HG03103 (cell line): ENCODE results near the gene SRXN1.
"Not testable (repeated sequence)": the region's sequence is repeated elsewhere in the genome, so short reads cannot be mapped to it uniquely, and the experiment has no call there.

ENCODE experiments used
- ATAC-seq: cut with Tn5 transposase; IDR thresholded peaks from one replicate; pipeline ENCODE4 v1.9.1; 2021; ENCODE audit warnings: low read depth; ENCODE audit not compliant: unreplicated experiment

SRXN1 gene

DNA sequence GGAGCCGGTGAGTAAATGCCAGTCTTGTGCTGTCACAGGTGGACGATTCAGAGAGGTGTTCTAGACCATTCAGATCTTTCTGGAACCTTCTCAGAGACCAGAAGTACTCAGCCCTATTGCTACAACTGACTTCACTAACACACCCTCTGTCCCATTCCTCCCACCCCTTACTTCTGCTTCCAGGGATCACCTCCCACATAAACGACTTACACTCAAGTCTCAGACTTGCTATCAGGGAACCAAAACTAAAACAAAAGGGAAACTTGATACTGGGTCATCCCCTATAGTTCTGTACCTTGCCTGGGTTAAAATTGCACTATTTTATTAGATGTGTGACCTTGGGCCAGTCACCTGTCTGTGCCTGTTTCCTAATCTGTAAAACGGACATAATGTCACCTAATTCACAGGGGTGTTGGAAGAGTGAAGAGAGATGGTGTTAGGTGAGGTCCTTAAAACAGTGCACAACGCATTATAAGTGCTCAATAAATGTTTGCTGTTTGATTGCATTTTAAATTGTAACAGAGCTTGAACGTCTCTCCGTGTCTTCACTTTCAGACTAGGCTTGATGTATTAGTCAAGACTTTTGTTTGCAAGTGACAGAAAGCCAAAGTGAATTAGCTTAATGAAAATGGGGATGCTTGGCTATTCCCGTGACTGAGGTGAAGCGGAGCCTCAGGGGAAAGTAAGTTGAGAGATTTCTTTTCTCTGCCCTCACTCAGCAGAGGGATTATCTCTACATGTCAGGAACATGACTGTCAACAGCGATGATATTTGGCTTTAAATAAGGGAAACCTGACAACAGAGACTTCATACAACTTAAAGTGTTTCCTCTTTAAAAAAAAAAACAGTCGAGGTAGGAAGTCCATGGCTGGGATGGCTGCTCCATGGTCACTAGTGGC lies 3.0 kb upstream of the SRXN1 start:
- ATAC-seq, result no peak

DNA sequence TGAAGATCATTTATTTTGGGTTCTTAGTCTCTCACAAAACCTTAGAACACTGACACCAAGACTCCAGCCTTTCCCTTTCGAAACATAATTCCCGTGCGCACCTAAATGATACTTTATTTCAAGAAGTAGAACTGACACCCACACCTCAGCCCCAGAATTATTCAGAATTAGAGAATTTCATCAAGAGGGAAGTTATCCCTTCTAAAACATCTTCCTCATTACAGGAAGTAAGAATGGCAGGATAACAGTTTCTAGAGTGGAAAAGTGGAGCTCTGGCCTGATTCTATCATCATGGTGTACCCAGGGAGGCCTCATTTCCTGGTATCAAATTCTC lies 1.4 kb upstream of the SRXN1 start:
- ATAC-seq, result no peak

DNA sequence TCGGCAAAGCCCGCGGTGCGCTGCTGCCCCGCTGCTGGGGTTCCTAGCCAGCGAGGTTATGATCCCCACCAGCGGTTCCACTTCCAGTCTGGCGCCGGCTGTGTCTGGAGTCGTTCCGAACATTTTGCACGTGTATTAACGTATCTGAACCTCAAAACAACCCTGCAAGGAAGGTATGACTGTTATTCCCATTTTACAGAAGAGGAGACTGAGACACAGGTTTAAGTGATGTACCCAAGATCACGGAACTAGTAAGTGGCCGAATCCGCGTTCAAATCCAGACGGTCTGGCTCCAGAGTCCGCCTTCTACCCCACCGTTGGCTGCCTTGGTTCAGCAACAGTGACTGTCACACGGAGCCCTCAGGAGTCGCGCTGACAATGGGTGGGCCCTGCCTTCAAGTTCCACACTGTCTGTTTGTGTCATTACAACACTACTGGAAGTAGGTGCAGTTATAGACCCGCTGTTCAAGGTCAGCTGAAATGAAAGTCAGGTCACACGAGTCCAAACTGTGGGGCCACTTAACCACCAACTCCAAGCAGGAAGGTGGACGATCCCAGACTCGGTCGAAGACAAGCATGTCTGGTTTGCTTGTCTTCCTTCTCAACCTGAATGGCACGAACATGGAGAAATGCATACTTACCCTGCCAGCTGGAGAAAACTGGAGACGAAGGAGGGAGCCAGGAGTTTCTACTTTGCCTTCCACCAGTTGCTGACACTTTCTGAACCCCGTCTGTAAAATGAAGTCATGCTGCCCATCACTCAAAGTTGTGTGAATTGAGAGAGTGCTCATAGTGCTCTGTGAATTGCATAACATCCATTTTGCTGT lies 803 bp upstream of the SRXN1 start:
- ATAC-seq, result no peak

DNA sequence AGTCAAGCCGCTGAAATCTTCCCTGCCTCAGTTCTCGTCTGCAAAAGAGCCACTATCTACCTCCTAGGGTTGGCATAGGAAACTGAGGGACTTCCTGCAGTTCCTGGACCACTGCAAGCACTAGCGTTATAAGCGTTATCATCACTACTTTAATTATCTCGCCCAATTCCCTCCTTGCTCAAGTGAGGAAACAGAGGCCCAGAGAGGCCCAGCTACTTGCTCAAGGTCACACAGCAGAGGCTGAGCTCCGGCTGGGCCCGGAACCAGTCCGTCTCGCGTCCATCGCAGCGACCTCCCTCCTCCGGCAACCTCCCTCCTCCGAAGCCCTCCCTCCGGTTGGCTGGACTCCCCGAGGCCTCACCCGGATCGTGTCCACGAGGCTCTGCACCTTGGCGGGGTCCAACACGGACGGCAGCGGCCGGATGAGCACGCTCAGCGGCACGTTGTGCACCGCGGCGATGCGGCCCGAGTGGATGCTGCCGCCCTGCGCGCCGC lies 338 bp downstream of the SRXN1 start:
- ATAC-seq, result no peak

DNA sequence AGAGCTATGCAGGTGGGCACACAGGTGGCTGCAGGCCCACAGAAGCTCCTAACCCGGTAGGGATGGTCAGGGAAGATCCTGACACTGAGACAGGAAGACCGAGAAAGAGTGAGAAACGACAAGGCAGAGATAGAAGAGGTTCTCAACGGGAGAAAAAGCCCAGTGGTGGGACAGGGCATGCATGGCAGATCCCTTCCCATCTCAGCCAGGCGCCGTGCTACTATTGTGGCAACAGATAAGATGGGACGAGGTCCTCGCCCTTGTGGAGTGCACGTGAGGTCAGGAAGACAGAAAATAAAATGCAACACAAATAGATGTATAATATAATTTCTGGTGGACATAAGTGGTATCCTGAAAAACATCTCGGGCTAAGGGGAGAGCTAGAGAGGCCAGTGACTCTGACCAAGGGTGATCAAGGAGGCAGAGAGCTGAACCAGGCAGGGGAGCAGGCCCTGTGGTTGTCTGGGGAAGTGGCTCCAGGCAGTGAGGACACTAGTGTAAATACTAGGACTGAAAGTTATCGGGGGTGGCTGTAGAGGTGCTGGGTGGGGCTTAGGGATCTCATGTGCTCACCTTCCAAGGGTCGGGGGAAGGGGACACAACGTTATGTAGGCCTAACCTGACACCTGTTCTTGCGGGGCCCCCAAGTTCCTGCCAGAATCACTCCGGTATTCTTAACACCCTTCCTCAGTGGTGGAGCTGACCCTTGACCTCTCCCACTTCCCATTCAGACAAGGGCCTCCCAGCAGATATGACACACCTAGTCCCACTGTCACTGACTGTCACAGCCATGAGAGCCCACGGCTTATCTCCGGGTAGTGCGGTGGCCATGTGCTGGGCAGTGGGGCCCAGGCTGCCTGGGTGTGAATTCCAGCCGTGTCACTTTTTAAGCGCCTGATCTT lies 1.0 kb downstream of the SRXN1 start:
- no peak for ATAC-seq

DNA sequence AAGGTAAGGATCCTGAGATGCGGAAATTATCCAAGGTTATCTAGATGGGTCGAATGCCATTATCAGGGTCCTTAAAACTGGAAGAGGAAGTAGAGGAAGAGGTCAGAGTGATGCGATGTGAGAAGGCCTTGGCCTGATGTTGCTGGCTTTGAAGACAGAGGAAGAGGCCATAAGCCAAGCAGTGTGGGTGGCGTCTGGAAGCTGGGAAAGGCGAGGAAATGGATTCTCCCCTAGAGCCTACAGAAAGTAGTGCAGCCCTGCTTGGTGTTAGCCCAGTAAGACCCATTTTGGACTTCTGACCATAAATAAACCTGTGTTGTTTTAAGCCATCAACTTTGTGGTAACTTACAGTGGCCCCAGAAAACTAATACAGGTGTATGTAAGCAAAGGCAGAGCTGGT lies 2.0 kb downstream of the SRXN1 start:
- ATAC-seq, result no peak

DNA sequence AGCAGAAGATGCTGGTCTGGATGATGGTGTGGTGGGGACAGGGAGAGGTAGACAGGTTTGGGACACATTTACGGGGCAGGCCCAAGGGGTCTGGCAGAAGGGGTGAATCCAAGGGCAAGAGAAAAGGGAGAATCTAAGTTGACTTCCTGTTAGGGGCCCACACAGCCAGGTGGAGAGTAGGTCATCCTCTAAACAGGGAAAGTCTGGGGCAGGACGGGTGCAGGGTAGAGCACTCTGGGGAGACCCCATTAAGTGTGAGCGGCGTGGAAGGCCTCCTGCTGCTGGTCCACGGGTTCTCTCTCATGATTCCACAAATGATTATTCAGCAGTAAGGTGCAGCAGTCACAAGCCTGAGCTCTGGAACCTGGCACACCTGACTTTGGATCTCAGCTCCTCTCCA lies 2.7 kb downstream of the SRXN1 start:
- no peak for ATAC-seq

DNA sequence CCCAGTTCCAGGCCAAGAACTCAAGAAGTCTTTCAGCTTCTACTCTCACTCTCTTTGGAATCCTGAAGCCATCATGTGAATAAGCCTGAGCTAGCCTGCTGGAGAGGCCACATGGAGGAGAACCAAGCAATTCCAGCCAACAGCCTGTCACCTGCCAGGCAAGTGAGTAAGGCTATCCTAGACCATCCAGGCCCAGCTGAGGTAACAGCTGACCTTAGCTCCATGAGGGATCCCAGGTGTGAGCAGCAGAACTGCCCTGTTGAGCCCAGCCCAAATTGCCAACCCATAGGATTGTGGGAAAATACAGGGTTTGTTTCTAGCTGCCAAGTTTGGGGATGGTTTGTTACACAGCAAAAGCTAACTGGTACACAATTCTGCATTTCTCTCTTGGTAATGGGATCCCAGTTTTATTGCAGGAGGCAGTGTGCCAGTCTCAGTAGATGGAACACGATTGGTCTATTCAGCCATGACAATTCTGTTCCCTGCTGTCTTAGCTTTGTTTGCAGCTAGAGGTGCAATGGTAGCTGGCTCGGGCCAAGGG lies 5.5 kb downstream of the SRXN1 start:
- no peak for ATAC-seq

DNA sequence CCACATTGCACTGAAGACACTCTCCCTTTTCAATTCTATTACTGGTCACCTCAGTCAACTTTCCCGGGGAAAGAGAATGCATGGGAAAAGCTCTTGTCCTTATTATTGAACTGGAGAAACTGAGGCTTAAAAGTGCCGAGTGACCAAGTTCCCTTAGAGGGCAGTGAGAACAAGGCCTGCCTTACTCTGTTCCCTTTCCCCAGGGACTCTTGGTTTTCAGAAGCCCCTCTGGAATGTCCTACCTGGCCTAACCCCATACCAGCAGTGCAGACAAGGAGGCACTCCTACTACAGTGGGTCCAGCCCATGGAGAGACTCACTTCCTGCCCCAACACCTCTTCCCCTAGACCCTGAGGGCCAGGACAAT lies 6.1 kb downstream of the SRXN1 start:
- no peak for ATAC-seq

DNA sequence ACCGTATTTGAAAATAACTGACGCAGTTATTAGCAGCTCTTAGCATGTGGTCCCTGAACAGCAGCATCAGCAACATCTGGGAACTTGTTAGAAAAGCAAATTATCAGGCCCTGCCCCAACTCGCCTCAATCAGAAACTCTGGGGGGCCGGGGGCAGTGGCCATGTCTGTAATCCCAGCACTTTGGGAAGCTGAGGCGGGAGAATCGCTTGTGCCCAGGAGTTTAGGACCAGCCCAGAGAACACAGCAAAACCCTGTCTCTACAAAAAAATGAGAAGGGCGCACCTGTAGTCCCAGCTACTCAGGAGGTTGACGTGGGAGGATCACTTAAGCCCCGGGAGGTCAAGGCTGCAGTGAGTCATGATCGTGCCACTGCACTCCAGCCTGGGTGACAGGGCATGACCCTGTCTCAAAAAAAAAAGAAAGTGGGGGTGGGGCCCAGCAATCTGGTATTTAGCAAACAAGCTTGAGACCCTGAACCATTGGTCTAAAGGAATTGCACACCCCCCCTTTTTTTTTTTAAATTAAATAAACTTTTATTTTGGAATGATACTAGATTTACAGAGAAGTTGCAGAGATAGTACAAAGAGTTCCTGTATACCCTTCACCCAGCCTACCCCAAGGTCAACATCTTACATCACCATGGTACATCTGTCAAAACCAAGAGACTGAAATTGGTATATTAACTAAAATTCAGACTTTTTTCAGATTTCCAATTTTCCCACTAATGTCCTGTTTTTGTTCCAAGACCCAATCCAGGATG lies 6.7 kb downstream of the SRXN1 start:
- ATAC-seq, result no peak

DNA sequence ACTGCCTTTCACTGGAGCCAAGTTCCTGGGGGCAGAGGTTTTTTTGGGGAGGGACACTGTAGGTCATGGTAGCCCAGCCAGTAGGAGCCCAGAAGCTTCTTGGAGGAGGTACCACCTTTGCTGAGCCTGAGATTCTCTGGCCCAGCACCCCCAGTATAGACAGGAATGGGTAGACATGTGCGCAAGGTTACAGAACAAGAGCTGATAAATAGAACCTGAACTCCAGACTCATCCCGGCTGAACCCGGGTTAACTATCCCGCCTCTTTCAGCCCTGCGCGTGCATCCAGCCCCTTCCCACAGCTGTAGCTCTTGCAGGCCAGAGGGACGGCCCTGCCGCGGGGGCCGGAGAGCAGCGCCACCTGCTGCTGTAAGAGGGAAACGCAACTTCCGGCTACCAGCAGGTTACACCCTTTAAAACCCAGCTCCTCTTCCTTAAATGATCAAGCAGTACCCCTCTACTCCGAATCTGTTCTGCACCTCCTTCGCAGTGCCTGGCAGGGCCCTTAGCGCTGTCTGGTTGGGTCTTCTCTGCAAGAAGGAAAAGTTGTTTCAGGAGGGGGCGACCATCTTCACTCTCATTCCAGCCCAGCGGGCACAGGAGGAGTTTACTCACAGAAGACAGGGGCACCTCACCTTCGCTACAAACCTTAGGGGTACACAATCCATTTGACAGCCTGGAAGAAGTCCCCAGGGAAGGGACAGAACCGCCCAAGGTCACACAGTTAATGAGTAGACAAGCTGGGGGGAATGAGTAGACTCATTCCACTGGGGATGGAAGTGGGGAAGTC lies 7.5 kb downstream of the SRXN1 start:
- ATAC-seq, result peak; percentile 78

DNA sequence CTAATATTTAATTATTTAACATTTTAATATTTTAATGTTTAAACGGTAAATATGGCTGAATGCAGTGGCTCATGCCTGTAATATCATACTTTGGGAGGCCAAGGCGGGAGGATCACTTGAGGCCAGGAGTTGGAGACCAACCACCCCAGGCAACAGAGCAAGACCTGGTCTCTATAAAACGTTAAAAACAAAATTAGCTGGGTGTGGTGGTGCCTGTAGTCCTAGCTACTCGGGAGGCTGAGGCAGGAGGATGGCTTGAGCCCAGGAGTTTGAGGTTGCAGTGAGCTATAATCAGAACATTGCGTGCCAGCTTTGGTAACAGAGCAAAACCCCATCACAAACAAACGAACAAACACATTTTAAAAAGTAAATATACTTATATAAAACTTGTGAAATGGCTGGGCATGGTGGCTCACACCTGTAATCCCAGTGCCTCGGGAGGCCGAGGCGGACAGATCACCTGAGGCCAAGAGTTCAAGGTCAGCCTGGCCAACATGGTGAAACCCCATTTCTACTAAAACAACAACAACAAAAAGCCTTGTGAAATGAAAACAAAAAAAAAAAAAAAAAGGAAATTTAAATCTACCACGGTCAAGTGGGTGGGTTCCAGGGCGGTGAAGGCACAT lies 8.2 kb downstream of the SRXN1 start:
- ATAC-seq, result no peak

DNA sequence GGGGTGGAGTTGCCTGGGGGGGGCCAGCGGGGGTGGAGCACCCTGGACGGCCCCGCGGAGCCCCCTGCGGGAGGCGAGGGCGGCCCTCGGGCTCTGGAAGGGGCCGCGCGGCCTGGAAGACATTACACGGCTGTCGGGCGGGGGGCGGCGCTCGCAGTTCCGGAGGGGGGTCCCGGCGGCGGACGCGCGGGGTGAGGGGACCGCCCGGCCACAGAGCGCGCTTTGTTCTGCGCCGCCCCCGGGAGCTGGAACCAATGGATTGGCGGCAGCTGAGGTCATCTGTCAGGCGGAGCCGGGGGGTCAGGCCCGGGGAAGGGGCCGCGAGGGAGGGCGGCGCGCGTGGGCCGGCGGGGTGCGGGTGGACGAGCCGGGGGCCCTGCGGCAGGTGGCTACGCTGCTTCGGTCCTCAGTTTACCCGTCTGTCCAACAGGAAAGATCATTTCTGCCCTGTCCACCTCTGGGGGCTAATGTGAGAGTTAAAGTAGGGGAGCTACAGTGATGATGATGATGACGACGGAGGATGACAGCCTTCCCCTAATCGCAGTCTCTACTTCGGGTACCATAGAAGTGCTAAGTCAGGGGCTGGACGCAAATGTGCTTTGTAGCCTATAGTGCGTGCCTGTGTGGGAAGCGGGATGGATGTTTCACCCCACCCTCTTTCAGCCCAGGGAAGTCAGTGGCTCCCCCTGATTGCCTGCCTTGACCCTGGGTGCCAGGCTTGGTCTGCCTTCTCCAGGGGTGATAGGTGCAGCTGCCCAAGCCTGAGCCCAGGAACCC lies 10.4 kb downstream of the SRXN1 start:
- no peak for ATAC-seq

DNA sequence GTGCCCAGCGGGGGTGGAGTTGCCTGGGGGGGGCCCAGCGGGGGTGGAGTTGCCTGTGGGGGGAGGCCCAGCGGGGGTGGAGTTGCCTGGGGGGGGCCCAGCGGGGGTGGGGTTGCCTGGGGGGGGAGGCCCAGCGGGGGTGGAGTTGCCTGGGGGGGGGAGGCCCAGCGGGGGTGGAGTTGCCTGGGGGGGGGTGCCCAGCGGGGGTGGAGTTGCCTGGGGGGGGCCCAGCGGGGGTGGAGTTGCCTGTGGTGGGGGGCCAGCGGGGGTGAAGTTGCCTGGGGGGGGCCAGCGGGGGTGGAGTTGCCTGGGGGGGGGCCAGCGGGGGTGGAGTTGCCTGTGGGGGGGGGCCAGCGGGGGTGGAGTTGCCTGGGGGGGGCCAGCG lies 11.0 kb downstream of the SRXN1 start:
- ATAC-seq, result not testable (repeated sequence)

DNA sequence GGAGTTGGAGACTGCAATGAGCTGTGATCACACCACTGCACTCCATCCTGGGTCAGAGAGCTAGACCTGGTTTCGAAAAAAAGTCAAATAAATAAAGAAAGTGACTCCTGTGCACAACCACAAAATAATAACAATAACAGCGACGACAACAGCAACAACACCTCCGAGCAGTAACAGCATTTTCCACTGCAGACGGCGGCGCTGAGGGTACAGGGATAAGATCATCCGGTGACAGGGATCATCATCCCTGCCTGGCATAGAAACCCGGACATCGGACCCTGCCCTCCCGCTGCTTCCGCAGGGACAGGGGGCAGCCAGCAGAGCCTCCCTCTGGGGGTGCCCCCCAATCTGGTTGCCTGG lies 11.5 kb downstream of the SRXN1 start:
- ATAC-seq, result no peak

DNA sequence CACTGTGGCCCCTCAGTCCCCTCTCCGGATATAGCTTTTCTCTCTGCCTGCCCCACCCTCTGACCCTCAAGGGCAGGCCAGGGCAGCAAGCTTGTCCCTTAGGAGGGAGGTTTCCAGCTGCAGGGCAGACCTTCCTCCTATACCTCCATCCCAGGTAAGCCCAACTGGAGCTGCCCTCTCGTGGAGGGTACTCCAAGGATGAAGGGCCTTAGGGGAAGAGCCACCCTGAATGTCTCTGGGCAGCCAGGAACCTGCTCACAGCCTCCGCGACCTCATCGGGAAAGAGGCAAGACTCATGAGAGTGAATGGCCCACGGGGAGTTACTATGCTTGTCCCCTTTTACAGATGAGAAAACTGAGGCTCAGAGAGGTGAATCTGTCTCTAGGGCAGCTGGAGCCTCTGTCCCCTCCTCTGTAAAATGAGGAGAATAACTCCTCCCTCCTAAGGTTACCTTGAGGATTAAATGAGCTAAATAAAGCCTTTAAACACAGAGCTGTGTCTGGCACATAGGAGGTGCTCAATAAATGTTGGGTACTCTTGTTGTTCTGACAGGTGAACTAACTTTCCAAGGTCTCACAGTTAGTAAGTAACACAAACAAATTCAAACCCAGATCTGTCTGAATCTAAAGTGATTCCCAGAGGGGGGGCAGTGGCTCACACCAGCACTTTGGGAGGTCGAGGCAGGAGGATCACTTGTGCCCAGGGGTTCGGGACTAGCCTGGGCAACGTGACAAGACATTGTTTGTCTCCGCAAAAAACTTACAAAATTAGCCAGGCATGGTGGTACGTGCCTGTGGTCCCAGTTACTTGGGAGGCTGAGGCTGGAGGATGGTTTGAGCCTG lies 12.1 kb downstream of the SRXN1 start:
- no peak for ATAC-seq

DNA sequence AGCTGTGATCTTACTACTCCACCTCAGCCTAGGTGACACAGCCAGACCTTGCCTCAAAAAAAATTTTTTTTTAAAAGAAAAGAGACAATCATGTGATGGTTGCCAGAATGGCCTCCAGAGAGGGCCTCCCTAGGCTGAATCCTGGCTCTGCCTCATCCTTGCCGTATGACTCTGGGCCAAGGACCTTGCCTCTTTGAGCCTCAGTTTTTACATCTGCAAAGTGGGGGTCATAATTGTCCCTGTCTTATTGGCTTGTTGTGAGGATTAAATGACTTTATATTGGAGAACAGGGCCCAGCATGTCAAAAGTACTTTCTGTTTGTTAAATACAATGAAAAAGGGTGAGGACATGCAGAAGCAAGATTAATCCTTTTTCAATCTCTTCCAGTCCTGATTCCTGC lies 14.4 kb downstream of the SRXN1 start:
- no peak for ATAC-seq
